GM04504 (cell line): ENCODE measurements around the gene GCLC.
"Not testable (repeated sequence)": the region's sequence is repeated elsewhere in the genome, so short reads cannot be mapped to it uniquely, and the experiment has no call there.

Experiments used
- DNase-seq: peaks from one replicate; pipeline ENCODE4 v3.0.0-alpha.2; 2012; ENCODE audit warnings: low read depth

GCLC gene

DNA sequence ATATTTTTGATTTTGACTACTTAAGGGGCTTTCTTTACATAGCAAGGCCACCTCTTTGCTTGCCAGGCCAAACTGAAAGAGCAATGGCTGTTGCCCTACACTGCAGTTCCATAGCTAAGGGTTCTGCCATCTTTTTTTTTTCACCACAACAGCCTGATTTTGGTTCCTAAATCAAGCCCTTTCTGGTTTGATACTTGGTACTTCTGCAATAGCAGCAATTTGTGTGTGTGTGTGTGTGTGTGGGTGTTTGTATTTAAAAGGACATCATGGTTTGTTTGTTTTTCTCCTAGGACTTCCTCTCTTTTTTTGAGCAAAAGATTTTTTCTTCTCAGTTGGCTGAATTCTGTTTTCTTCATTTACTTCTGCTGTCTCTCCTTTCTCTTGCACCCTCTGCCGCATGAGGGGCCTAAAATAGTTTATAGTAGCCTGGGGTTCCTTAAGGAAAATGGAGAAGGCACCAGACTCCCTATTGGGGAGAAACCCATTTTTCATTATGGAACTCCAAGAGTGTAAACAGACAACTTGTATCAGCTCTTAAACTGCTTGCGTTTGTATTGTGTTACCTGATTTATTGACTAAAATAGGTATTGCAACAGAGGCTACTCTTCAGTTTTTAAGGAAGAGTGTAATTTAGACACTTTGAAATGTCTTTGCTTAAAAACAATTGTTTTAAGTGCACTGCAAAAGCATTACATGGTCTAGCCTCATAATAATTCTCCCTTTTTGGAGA lies 12.2 kb upstream of the GCLC start:
- DNase-seq = no peak

- not testable (repeated sequence) for DNase-seq
Observed at GRCh38 chr6:53553600-53553999, 8.7 kb upstream of the GCLC start.

- DNase-seq = not testable (repeated sequence)
Observed at GRCh38 chr6:53551681-53552080, 6.8 kb upstream of the GCLC start.

- peak; percentile 95 for DNase-seq
Observed at GRCh38 chr6:53547811-53548496, 3.1 kb upstream of the GCLC start.

GRCh38 chr6:53547166-53547810 lies 2.4 kb upstream of the GCLC start:
- no peak for DNase-seq

DNA sequence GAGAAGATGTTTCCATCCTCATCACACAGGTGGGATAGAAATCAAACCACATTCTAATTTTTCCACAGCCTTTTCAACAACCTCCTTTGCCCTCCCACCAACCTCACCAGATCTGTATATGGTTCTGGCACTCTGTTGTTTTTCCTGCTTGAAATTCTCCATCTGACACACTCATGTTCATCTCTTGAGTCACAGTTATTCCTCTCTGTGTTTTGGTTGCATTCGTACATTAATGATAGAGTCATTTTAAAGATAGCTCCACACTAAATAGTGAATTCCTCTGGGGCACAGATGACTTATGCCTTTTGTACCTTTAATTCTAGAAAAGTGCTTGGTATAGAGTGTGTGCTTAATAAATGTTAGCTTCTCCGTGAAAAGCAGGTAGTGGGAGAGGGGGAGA lies 1.4 kb upstream of the GCLC start:
- DNase-seq = no peak

GRCh38 chr6:53544217-53544469 lies 758 bp downstream of the GCLC start:
- DNase-seq = no peak

- DNase-seq = no peak
Observed at GRCh38 chr6:53543359-53544216, 1.3 kb downstream of the GCLC start.

GRCh38 chr6:53541900-53542299 lies 3.0 kb downstream of the GCLC start:
- DNase-seq = no peak

DNA sequence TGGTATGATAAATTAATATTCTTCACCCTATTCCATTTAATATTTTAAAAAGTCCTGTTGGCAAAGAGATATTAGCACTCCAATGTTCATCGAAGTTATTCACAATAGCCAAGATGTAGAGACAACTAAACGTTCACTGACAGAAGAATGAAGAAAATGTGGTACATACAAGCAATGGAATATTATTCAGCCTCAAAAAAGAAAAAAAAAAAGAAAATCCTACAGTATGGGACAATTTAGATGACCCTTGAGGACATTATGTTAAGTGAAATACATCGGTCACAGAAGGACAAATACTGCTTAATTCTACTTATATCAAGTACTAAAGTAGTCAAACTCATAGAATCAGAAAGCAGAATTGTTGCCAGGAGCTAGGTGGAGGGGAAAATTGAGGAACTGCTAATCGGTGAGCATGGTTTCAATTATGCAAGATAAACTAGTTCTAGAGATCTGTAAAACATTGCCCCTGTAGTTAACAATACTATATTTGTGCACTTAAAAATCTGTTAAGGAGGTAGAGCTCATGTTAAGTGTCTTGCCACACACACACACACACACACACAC lies 4.7 kb downstream of the GCLC start:
- DNase-seq = no peak

DNA sequence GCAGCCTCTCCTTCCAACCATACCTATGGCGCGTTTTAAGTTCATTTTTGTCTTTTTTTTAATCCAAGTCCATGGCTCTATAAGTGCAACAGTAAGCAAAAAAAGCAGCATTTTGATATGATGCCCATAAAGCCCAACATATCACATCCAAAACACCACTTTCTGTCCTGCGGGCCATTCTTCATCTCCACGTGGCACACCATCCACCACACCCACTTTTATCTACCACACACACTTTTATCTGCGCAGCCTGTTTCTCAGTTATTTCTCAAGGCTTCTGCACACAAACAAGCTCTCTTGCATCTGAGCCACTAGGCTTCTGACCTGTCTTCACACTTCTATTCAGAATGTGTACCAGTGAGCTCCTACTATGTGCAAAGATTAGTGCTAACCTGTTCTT lies 5.3 kb downstream of the GCLC start:
- no peak for DNase-seq

DNA sequence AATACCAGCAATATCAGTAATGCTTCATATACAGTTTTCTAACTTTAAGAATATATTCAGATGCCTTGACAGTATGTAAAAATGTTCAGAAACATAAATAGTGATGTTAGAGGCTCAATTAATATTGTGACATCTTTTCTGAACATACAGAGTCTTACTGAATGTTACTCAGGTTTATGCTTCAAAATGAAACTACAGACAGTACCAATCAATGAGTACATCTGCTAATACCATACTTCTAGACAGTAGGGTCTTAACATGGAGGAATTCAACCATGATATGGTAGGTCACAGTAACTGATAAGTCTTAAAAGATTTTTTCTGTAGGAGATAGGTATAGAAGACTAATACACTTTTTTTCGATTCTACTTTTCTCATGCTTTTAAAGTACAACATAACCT lies 8.3 kb downstream of the GCLC start:
- DNase-seq = no peak

DNA sequence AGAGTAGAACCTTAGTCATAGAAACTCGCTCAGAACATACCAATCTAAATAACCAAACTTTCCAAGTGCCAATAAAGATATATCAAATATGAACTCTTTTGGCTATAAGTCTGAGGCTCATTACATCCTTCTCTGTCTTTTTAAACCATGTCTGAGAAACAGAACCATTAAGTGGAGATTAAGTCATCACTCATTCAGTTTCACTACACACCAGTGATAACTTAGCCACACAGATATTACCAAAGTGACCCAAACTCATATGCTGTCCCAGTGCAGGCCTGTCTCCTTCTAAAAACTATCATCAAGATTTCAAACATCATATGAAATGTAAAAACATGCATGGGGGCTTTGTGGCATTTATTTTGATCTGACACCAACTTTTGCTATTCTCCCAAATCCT lies 12.0 kb downstream of the GCLC start:
- no peak for DNase-seq

- no peak for DNase-seq
Observed at GRCh38 chr6:53532061-53532797, 12.7 kb downstream of the GCLC start.

DNA sequence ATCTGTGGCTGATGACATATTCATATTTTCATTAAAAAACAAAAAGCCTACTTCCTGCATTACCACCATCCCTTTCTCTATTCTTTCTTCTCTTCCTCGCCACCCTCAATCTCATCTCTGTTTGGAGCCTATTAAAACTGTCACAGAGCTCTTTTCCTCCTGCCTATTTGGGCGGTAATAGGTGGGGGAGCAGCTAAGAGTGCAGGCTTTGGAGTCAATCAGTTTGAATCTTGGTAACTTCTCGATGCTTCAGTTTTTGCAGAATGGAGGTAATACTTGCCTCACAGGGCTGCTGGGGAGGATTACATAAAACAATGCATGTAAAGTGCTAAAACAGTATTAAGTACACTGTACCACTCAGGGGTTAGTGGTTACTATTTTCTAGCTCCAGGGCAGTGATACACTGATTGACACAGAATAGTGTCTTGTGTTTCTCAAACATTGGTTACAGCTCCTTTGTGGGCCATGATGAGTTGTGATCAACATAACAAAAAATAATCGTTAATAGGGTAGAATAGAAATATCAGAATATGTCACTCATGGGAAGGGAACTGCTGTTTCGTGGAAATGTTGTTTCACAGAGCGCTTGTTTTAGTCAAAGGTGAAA lies 14.0 kb downstream of the GCLC start:
- DNase-seq = no peak

GRCh38 chr6:53530346-53530745 lies 14.6 kb downstream of the GCLC start:
- no peak for DNase-seq

DNA sequence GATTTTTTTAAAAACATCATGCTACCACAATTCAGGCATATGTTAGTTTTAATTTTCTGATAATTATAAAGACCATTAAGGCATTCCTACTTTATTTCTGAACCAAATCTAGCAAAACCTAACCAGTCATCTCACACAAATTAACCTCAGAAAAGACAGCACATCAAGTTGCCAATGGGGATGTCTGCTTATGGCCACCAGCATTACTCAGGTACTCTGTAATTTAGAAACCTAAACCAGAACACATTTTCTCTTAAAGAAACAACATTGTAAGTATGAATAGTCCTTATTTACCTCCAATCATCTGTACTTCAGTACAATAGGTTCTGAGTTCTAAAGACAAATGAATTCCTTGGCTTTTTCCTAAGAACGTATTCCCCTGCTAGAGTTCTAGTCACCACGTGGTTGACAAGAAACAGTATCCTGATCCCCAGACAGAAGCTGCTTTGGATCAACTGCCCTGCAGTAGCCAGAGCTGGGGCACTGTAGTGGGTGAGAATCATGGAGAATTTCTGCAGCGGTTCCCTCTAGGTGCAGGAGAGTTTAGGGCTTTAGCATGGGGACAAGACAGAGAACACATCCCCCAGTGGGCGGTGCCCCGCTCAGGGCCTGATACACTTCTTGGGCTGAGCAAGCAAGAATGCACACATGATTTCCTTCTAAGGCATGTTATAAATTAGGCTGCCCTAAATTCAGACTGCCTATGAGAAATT lies 15.4 kb downstream of the GCLC start:
- DNase-seq = no peak

DNA sequence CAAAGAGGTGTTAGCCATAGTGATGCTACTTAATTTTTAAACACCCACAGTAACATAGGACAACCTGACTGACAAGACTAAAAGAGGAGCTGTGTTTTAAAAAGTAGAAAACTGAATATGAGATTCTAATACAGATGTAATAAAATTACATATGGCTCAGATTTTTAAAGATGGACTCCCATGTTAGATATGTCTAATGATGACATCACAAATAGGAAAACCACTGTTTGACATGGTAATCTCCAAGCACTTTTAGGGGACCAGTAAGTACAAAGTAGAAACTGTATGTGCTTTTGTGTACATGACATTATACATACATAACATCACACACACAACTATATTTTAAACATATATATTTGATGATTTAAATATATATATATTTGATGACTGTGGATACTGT lies 16.8 kb downstream of the GCLC start:
- no peak for DNase-seq

- no peak for DNase-seq
Observed at GRCh38 chr6:53527249-53527765, 17.6 kb downstream of the GCLC start.

- no peak for DNase-seq
Observed at GRCh38 chr6:53526000-53526399, 18.9 kb downstream of the GCLC start.
